HCT116 (cell line): ENCODE data around the gene TIGD2. TPM values are rescaled to one million over a fixed set of nuclear protein-coding genes. Genes with fewer than 3 reads are reported as not detected.

Experiments
- ATAC-seq: fragments of 200-7000 bp; cut with Tn5 transposase; 2 replicates; pipeline ENCODE4 v1.9.1; 2020; ENCODE audit warnings: mild to moderate bottlenecking, moderate library complexity
- BruUV-seq: library from RNA; stranded (reverse); fragments of 400-500 nt; replicated peaks from 2 replicates; lab custom pipeline; 2021; lab: Mats Ljungman, UMichigan
- CTCF ChIA-PET: fragments of 300-600 bp; sonication (Branson Sonifier 250); formaldehyde crosslinking; loops from one replicate; lab custom pipeline; 2021; ENCODE audit warnings: antibody characterized with exemption; lab: Charles Lee
- POLR2A ChIA-PET: fragments of 300-600, 350-600 bp; sonication (Branson Sonifier 250); formaldehyde crosslinking; loops from one replicate; lab custom pipeline; 2021; ENCODE audit warnings: antibody characterized with exemption; lab: Charles Lee
- RAD21 ChIA-PET, 2 experiments: fragments of 300-600 bp; sonication (Branson Sonifier 250); formaldehyde crosslinking; loops; one replicate each; lab custom pipeline; 2023; ENCODE audit warnings: low total read pairs in 2 of 2; ENCODE audit not compliant: uncharacterized antibody in 2 of 2, unreplicated experiment in 2 of 2, low non-redundant PET in 1 of 2; lab: Charles Lee
- DNase-seq: peaks from one replicate; pipeline ENCODE4 v3.0.0-alpha.2; 2010; ENCODE audit warnings: low read depth, low spot score
- H2AFZ ChIP-seq: fragments of 200-600 bp; shearing (Covaris generic), sonication (generic); 2 replicates; pipeline ENCODE4 v1.6.1; 2017; ENCODE audit warnings: low read depth, mixed run types, mixed read lengths, antibody characterized with exemption, low read length; ENCODE audit not compliant: poor library complexity, severe bottlenecking
- H3K27ac ChIP-seq: 2 replicates; pipeline ENCODE4 v1.5.1; 2012; ENCODE audit warnings: low read depth, low read length
- H3K27me3 ChIP-seq: fragments of 200-600 bp; sonication (generic); 2 replicates; pipeline ENCODE4 v1.6.1; 2016; ENCODE audit warnings: mixed run types, low read length, mixed read lengths; ENCODE audit not compliant: insufficient read depth
- H3K36me3 ChIP-seq, 2 experiments: fragments of 200-500 bp in 1 of 2; fragments of 200-600 bp in 1 of 2; sonication (Bioruptor generic) in 1 of 2; sonication (generic) in 1 of 2; 2 replicates each; pipeline versions ENCODE4 v1.5.1 to v1.6.1; 2014 to 2016; ENCODE audit warnings: low read length in 2 of 2, inconsistent platforms in 1 of 2, mixed read lengths in 1 of 2, mixed run types in 1 of 2; ENCODE audit not compliant: insufficient read depth in 2 of 2, control insufficient read depth in 1 of 2
- H3K4me1 ChIP-seq, 2 experiments: fragments of 200-600 bp in 1 of 2; sonication (generic) in 1 of 2; 2 replicates each; pipeline versions ENCODE4 v1.5.1 to v1.6.1; 2012 to 2017; ENCODE audit warnings: low read length in 2 of 2, inconsistent platforms in 1 of 2, mild to moderate bottlenecking in 1 of 2, mixed read lengths in 1 of 2, mixed run types in 1 of 2, moderate library complexity in 1 of 2; ENCODE audit not compliant: insufficient read depth in 2 of 2, control insufficient read depth in 1 of 2
- H3K4me2 ChIP-seq: fragments of 200-600 bp; sonication (generic); 2 replicates; pipeline ENCODE4 v1.6.1; 2017; ENCODE audit warnings: mixed run types, low read length, mixed read lengths
- H3K4me3 ChIP-seq, 2 experiments: fragments of 200-600 bp in 1 of 2; sonication (generic) in 1 of 2; replicated peaks in 1 of 2; 2 replicates each; pipeline ENCODE4 v1.5.1; 2011 to 2016; ENCODE audit warnings: low read length in 2 of 2, control low read depth in 1 of 2, low read depth in 1 of 2, mild to moderate bottlenecking in 1 of 2, mixed read lengths in 1 of 2, mixed run types in 1 of 2
- H3K79me2 ChIP-seq: fragments of 200-600 bp; sonication (generic); 2 replicates; pipeline ENCODE4 v1.6.1; 2017; ENCODE audit warnings: mild to moderate bottlenecking, mixed run types, low read length, moderate library complexity, mixed read lengths; ENCODE audit not compliant: insufficient read depth
- H3K9ac ChIP-seq: fragments of 200-600 bp; sonication (generic); 2 replicates; pipeline ENCODE4 v1.6.1; 2016; ENCODE audit warnings: low read length, mixed read lengths
- H3K9me2 ChIP-seq: fragments of 200-600 bp; sonication (generic), shearing (Covaris generic); 2 replicates; pipeline ENCODE4 v1.6.1; 2017; ENCODE audit warnings: mixed run types, mild to moderate bottlenecking, moderate library complexity; ENCODE audit not compliant: insufficient read depth
- H3K9me3 ChIP-seq, 2 experiments: fragments of 200-500 bp in 1 of 2; fragments of 200-600 bp in 1 of 2; sonication (Bioruptor generic) in 1 of 2; sonication (generic) in 1 of 2; 2 replicates each; pipeline ENCODE4 v1.6.1; 2014 to 2017; ENCODE audit warnings: low read length in 2 of 2, mixed read lengths in 2 of 2, inconsistent platforms in 1 of 2, low read depth in 1 of 2, mild to moderate bottlenecking in 1 of 2, mixed run types in 1 of 2, moderate library complexity in 1 of 2; ENCODE audit not compliant: control insufficient read depth in 1 of 2, insufficient read depth in 1 of 2
- H4K20me1 ChIP-seq: fragments of 200-600 bp; sonication (generic), shearing (Covaris generic); 2 replicates; pipeline ENCODE4 v1.6.1; 2017; ENCODE audit warnings: mixed run types, mild to moderate bottlenecking, moderate library complexity; ENCODE audit not compliant: insufficient read depth
- CBX3 ChIP-seq: IDR thresholded peaks from 2 replicates; pipeline ENCODE4 v1.6.1; 2012; ENCODE audit warnings: low read depth
- CEBPB ChIP-seq: IDR thresholded peaks from 2 replicates; pipeline ENCODE4 v1.6.1; 2012; ENCODE audit warnings: low read depth
- EGR1 ChIP-seq: IDR thresholded peaks from 2 replicates; pipeline ENCODE4 v1.6.1; 2012; ENCODE audit warnings: low read depth
- ELF1 ChIP-seq: IDR thresholded peaks from 2 replicates; pipeline ENCODE4 v1.6.1; 2012; ENCODE audit warnings: low read depth, borderline replicate concordance
- EZH2 ChIP-seq: fragments of 200-600 bp; sonication (generic); IDR thresholded peaks from 2 replicates; pipeline ENCODE4 v1.6.1; 2017; ENCODE audit warnings: antibody characterized with exemption, mixed run types
- EZH2phosphoT487 ChIP-seq: fragments of 200-600 bp; IDR thresholded peaks from 2 replicates; pipeline ENCODE4 v1.6.1; 2018; ENCODE audit warnings: antibody characterized with exemption, borderline replicate concordance
- JUND ChIP-seq: IDR thresholded peaks from 2 replicates; pipeline ENCODE4 v1.6.1; 2012
- POLR2A ChIP-seq: IDR thresholded peaks from 2 replicates; pipeline ENCODE4 v1.7.0; 2011; ENCODE audit warnings: borderline replicate concordance; ENCODE audit not compliant: insufficient read depth, insufficient read length; ENCODE audit errors: extremely low read depth
- TCF7L2 ChIP-seq: IDR thresholded peaks from 2 replicates; pipeline ENCODE4 v1.7.0; 2011; ENCODE audit warnings: borderline replicate concordance, inconsistent platforms; ENCODE audit not compliant: insufficient read depth, insufficient read length; ENCODE audit errors: extremely low read depth
- YY1 ChIP-seq: IDR thresholded peaks from 2 replicates; pipeline ENCODE4 v1.6.1; 2011; ENCODE audit warnings: low read length, low read depth, moderate library complexity, mild to moderate bottlenecking; ENCODE audit not compliant: insufficient replicate concordance; ENCODE audit errors: extremely low read depth
- ZBTB33 ChIP-seq: IDR thresholded peaks from 2 replicates; pipeline ENCODE4 v1.6.1; 2011; ENCODE audit warnings: mild to moderate bottlenecking, low read length, moderate library complexity; ENCODE audit not compliant: insufficient replicate concordance; ENCODE audit errors: extremely low read depth
- ZFX ChIP-seq: fragments of 450-650 bp; IDR thresholded peaks from 2 replicates; pipeline ENCODE4 v1.6.1; 2017
- ZNF274 ChIP-seq: fragments of 200-500 bp; sonication (Bioruptor generic); IDR thresholded peaks from 2 replicates; pipeline ENCODE4 v1.6.1; 2014; ENCODE audit warnings: mild to moderate bottlenecking, low read depth, low read length, inconsistent platforms
- intact Hi-C: fragments of 100-400 bp; cut with micrococcal nuclease; formaldehyde crosslinking; loops from 2 replicates; pipeline ENCODE4 v1.10.0; 2022
- total RNA-seq: library from RNA; stranded (reverse); gene quantifications from one replicate; pipeline ENCODE4 v1.2.1, GENCODE V29; 2021; ENCODE audit not compliant: unreplicated experiment
- TF ChIP-seq, protein P1 (sequence below): IDR thresholded peaks from 2 replicates; pipeline ENCODE4 v1.6.1; 2012
- TF ChIP-seq, protein P2 (sequence below), 3 experiments: fragments of 200-600 bp in 1 of 3; sonication (generic) in 1 of 3; IDR thresholded peaks in 2 of 3; conservative IDR thresholded peaks in 1 of 3; 2 replicates each; pipeline ENCODE4 v1.5.1; 2012 to 2017; ENCODE audit warnings: low read depth in 2 of 3, low read length in 2 of 3, antibody characterized with exemption in 1 of 3, borderline replicate concordance in 1 of 3, control low read depth in 1 of 3, mild to moderate bottlenecking in 1 of 3, mixed read lengths in 1 of 3, mixed run types in 1 of 3, moderate library complexity in 1 of 3; ENCODE audit not compliant: insufficient read depth in 1 of 3

Gene TIGD2
- total RNA-seq, 1 experiment from 2014 or later: 10.3 TPM

GRCh38 chr4:89069481-89069880, 41.9 kb upstream of the TIGD2 start:
- Histone ChIP-seq H3K79me2 (no peaks in the 10 kb centered on the region), H3K36me3 (no peaks in the 10 kb centered on the region), H3K9ac (no peak overlapping the region), H3K27me3 (no peaks in the 10 kb centered on the region), H3K4me1 (no peaks in the 10 kb centered on the region), H4K20me1 (no peaks in the 10 kb centered on the region), H3K27ac (no peak overlapping the region), H3K4me3 (no peak overlapping the region), H2AFZ (no peak overlapping the region), H3K4me2 (no peak overlapping the region), H3K9me2 (no peaks in the 10 kb centered on the region), H3K9me3 (no peaks in the 10 kb centered on the region)
- intact Hi-C loops: no loop called here
- ChIA-PET POLR2A (no interaction called here), CTCF (interaction anchor here (0.6 kb wide), 1 partner anchor 51 kb away, joined by 3 read pairs; no protein-coding TSS in a partner anchor), RAD21 (no interaction called here)
- no TSS peak for BruUV-seq
- TF ChIP-seq JUND (no peak), EGR1 (no peak), TCF7L2 (no peak), EZH2 (no peak), YY1 (no peak), POLR2A (no peak), ZBTB33 (no peak), ZFX (no peak), CEBPB (no peak), CBX3 (no peak), ELF1 (no peak), ZNF274 (no peak), EZH2phosphoT487 (no peak)
- TF ChIP-seq, protein P1, sequence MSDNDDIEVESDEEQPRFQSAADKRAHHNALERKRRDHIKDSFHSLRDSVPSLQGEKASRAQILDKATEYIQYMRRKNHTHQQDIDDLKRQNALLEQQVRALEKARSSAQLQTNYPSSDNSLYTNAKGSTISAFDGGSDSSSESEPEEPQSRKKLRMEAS: no peak
- TF ChIP-seq, protein P2, sequence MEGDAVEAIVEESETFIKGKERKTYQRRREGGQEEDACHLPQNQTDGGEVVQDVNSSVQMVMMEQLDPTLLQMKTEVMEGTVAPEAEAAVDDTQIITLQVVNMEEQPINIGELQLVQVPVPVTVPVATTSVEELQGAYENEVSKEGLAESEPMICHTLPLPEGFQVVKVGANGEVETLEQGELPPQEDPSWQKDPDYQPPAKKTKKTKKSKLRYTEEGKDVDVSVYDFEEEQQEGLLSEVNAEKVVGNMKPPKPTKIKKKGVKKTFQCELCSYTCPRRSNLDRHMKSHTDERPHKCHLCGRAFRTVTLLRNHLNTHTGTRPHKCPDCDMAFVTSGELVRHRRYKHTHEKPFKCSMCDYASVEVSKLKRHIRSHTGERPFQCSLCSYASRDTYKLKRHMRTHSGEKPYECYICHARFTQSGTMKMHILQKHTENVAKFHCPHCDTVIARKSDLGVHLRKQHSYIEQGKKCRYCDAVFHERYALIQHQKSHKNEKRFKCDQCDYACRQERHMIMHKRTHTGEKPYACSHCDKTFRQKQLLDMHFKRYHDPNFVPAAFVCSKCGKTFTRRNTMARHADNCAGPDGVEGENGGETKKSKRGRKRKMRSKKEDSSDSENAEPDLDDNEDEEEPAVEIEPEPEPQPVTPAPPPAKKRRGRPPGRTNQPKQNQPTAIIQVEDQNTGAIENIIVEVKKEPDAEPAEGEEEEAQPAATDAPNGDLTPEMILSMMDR (IDR thresholded peaks at IDR 0.05 in 2 of 3, conservative IDR thresholded peaks at IDR 0.05 in 1 of 3; ENCODE audit: borderline replicate concordance in 1 of 3, insufficient read depth in 1 of 3, low read depth in 2 of 3, low read length in 2 of 3): no peak
- no peak for DNase-seq
- no peak for ATAC-seq
